Glutamatergic neuron (in vitro differentiated cells): ENCODE results near the gene ARHGAP6. TPM values are rescaled to one million over a fixed set of nuclear protein-coding genes. Genes with fewer than 3 reads are reported as not detected.

Experiments
- DNase-seq: peaks from one replicate; pipeline ENCODE4 v3.0.0; 2022
- H3K27ac Mint-ChIP-seq: one replicate; pipeline ENCODE4 v1.8.0; 2020; ENCODE audit warnings: mild to moderate bottlenecking, mixed read lengths, inconsistent platforms; ENCODE audit not compliant: unreplicated experiment
- H3K27me3 Mint-ChIP-seq: one replicate; pipeline ENCODE4 v1.8.0; 2020; ENCODE audit warnings: mild to moderate bottlenecking, moderate library complexity, mixed read lengths, inconsistent platforms; ENCODE audit not compliant: unreplicated experiment
- H3K36me3 Mint-ChIP-seq: one replicate; pipeline ENCODE4 v1.8.0; 2020; ENCODE audit warnings: mild to moderate bottlenecking, mixed read lengths, inconsistent platforms; ENCODE audit not compliant: unreplicated experiment
- H3K4me1 Mint-ChIP-seq: one replicate; pipeline ENCODE4 v1.8.0; 2020; ENCODE audit warnings: mild to moderate bottlenecking, low read depth, mixed read lengths, inconsistent platforms; ENCODE audit not compliant: unreplicated experiment
- H3K4me3 Mint-ChIP-seq: one replicate; pipeline ENCODE4 v1.8.0; 2020; ENCODE audit warnings: mild to moderate bottlenecking, mixed read lengths, inconsistent platforms; ENCODE audit not compliant: unreplicated experiment
- H3K9me3 Mint-ChIP-seq: one replicate; pipeline ENCODE4 v1.8.0; 2020; ENCODE audit warnings: mild to moderate bottlenecking, moderate library complexity, mixed read lengths, inconsistent platforms; ENCODE audit not compliant: unreplicated experiment
- total RNA-seq: library from RNA; stranded (reverse); fragmentation: NEBNext Ultra II Directional; extraction: Animal tissue kit (Norgen Biotek cat#: 25700); gene quantifications from one replicate; pipeline ENCODE4 v1.2.1, GENCODE V29; 2021; ENCODE audit not compliant: unreplicated experiment
- TF ChIP-seq, protein P1 (sequence below): fragments of 200-600 bp; sonication (generic); IDR thresholded peaks from one replicate; pipeline ENCODE4 v1.5.0; 2021; ENCODE audit not compliant: partially characterized antibody, unreplicated experiment

The ARHGAP6 gene
- total RNA-seq, 1 donor from 2014 or later = 3.6 TPM

DNA sequence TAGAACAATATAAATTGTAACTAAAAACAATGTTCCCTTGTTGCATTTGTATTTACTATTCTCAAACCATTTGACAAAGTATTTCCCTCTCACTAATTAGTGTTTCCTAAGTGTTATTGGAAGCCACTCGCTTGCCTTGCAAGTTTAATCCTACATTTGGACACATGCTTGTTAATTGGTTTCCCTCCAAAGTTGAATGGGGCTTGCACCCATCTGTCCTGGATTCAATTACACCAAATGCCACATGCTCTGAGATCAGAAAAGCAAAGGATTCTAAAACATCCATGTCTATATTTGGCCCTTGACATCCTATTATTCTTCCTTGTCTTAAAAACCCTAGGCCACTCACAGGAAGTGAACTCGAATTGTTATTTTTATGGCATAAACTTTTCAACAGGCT lies 225.9 kb downstream of the ARHGAP6 start:
- Mint-ChIP-seq H3K36me3 (no peaks in the 10 kb centered on the region), H3K27me3 (peaks cover 6% of the 10 kb centered on the region), H3K27ac (no peak overlapping the region), H3K4me1 (peaks cover 11% of the 10 kb centered on the region), H3K9me3 (no peaks in the 10 kb centered on the region), H3K4me3 (no peak overlapping the region)
- DNase-seq = no peak
- TF ChIP-seq, protein P1, sequence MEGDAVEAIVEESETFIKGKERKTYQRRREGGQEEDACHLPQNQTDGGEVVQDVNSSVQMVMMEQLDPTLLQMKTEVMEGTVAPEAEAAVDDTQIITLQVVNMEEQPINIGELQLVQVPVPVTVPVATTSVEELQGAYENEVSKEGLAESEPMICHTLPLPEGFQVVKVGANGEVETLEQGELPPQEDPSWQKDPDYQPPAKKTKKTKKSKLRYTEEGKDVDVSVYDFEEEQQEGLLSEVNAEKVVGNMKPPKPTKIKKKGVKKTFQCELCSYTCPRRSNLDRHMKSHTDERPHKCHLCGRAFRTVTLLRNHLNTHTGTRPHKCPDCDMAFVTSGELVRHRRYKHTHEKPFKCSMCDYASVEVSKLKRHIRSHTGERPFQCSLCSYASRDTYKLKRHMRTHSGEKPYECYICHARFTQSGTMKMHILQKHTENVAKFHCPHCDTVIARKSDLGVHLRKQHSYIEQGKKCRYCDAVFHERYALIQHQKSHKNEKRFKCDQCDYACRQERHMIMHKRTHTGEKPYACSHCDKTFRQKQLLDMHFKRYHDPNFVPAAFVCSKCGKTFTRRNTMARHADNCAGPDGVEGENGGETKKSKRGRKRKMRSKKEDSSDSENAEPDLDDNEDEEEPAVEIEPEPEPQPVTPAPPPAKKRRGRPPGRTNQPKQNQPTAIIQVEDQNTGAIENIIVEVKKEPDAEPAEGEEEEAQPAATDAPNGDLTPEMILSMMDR = no peak

DNA sequence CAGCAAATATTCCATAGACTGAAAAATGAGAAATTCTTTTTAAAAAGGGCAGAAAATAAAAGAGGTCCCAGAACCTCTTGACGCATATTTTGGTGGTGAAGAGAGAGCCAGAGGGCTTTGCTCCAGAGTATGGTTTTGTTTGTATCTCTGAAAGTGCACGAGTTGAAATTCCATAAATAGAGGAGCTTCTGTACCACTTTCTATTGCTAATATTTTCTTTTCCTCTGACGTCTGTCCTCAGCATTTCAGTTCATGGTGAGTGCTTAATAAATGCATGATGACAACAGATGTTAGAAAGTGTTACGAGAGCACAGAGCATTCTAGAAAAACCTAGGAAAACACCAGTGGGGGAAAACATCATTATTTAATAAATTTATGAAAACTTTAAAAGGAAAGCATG lies 227.0 kb downstream of the ARHGAP6 start:
- Mint-ChIP-seq H3K9me3 (no peaks in the 10 kb centered on the region), H3K4me3 (no peak overlapping the region), H3K27ac (no peak overlapping the region), H3K27me3 (peaks cover 6% of the 10 kb centered on the region), H3K36me3 (no peaks in the 10 kb centered on the region), H3K4me1 (peaks cover 11% of the 10 kb centered on the region)
- DNase-seq = no peak
- TF ChIP-seq, protein P1 = no peak

DNA sequence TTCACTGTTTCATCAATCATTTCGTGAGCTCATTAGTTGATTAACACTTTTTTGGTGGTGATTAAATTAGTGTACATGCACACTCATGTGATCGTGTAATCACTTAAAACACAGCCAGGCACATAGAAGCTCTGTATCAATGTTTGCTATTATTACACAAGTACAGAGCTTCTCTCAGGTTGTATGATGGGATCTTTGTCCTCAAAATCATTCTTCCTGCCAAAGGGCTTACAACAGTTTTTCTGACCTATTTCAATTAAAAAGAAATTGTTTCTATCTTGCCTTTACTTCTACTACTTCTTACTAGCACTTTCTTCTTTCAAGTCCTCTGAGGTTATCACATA lies 227.4 kb downstream of the ARHGAP6 start:
- Mint-ChIP-seq H3K4me3 (no peak overlapping the region), H3K27me3 (peaks cover 6% of the 10 kb centered on the region), H3K9me3 (no peaks in the 10 kb centered on the region), H3K27ac (no peak overlapping the region), H3K4me1 (peaks cover 11% of the 10 kb centered on the region), H3K36me3 (no peaks in the 10 kb centered on the region)
- TF ChIP-seq, protein P1 = no peak
- no peak for DNase-seq

DNA sequence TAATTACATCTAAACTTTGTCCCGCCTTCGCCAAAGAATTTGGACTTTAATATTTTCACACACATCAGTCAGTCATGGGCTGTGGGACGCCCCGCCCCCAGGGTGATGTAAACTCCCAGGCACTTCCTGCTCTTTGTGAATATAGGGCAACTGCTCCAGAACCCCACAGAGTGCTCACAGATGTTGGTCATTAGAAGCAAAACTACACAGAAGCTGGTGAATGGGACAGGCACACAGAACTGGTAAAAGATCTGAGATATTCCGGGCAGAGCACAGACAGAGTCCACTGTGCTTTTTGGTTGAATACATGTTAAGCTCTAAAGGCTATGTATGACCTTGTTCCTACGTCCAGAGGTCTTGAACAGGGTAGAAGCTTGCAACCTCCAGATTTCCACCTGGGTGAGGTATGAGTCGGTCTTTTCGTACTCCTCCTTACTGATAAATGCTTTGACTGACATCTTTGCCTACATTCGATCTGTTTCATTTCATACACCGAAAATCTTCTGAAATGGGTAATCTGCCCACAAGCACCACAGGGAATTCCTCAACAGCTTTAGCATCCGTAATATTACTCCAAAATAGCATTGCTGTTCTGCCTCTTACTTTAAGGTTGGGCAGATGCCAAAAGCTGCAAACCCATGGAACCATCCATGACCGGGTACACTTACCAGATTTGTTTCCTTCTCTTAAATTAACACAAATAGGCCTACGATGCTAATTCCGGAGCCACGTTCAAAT lies 227.9 kb downstream of the ARHGAP6 start:
- Mint-ChIP-seq H3K36me3 (no peaks in the 10 kb centered on the region), H3K27ac (no peak overlapping the region), H3K4me3 (no peak overlapping the region), H3K4me1 (peaks cover 11% of the 10 kb centered on the region), H3K27me3 (peaks cover 6% of the 10 kb centered on the region), H3K9me3 (no peaks in the 10 kb centered on the region)
- no peak for DNase-seq
- TF ChIP-seq, protein P1 = no peak

DNA sequence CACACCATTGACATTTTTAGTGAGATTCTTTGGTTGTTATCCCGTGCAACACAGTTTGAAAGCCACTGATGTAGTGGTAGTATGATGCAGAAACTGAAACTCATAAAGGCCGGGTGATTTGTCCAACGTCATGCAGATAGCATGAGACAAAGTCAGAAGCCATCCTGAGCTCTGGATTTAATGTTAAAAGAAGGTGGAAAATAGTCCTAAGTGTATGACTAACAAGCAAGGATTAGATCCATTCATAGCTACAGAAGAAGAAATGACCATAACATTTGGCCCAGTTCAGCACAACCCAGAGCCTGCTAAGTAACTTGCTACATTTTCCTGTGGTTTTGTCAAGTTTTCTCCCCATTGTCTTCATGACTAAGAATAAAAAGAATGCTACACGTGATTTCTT lies 230.2 kb downstream of the ARHGAP6 start:
- Mint-ChIP-seq H3K27me3 (peaks cover 6% of the 10 kb centered on the region), H3K27ac (no peak overlapping the region), H3K9me3 (no peaks in the 10 kb centered on the region), H3K4me1 (peaks cover 10% of the 10 kb centered on the region), H3K4me3 (no peak overlapping the region), H3K36me3 (no peaks in the 10 kb centered on the region)
- TF ChIP-seq, protein P1 = no peak
- no peak for DNase-seq
